ENCODE results near the gene ASAP2. TPM values are rescaled to one million over a fixed set of nuclear protein-coding genes. Genes with fewer than 3 reads are reported as not detected.

Gene ASAP2
- total RNA-seq, 1 donor, result 66.2 TPM

- no peak overlapping the region for H3K27ac ChIP-seq (ENCODE audit: low read depth, low read length)
- H3K4me2 ChIP-seq (ENCODE audit: insufficient read depth, low read length), result no peak overlapping the region
- no peaks in the 10 kb centered on the region for H4K20me1 ChIP-seq (ENCODE audit: insufficient read depth, low read length)
- no peak overlapping the region for H3K4me3 ChIP-seq (ENCODE audit: insufficient read depth, low read length)
- peaks cover 24% of the 10 kb centered on the region for H3K79me2 ChIP-seq (ENCODE audit: insufficient read depth, low read length)
- H3K36me3 ChIP-seq (ENCODE audit: insufficient read depth, low read length), result peaks cover 43% of the 10 kb centered on the region
- H2AFZ ChIP-seq (ENCODE audit: low read length), result no peak overlapping the region
- no peak for DNase-seq (ENCODE audit: insufficient read length, low spot score, missing footprints)
- no peaks in the 10 kb centered on the region for H3K9me3 ChIP-seq (ENCODE audit: low read depth, low read length)
- TF ChIP-seq CTCF (IDR thresholded peaks at IDR 0.05; ENCODE audit: extremely low read depth, low read depth, low read length), result no peak
- H3K27me3 ChIP-seq (ENCODE audit: insufficient read depth, low read length), result no peaks in the 10 kb centered on the region
- peaks cover 9% of the 10 kb centered on the region for H3K4me1 ChIP-seq (ENCODE audit: insufficient read depth, low read length)
Observed at GRCh38 chr2:9327873-9328352, 121.3 kb downstream of the ASAP2 start.

- H3K9me3 ChIP-seq (ENCODE audit: low read depth, low read length), result no peaks in the 10 kb centered on the region
Observed at GRCh38 chr2:9328931-9329330, 122.3 kb downstream of the ASAP2 start.

GRCh38 chr2:9329497-9329896, 122.9 kb downstream of the ASAP2 start:
- Histone ChIP-seq H2AFZ (ENCODE audit: low read length) (no peak overlapping the region), H3K27me3 (ENCODE audit: insufficient read depth, low read length) (no peaks in the 10 kb centered on the region), H3K27ac (ENCODE audit: low read depth, low read length) (no peak overlapping the region), H3K36me3 (ENCODE audit: insufficient read depth, low read length) (peaks cover 32% of the 10 kb centered on the region), H3K79me2 (ENCODE audit: insufficient read depth, low read length) (peaks cover 14% of the 10 kb centered on the region), H3K4me2 (ENCODE audit: insufficient read depth, low read length) (no peak overlapping the region), H3K4me1 (ENCODE audit: insufficient read depth, low read length) (peaks cover 9% of the 10 kb centered on the region), H3K9me3 (ENCODE audit: low read depth, low read length) (no peaks in the 10 kb centered on the region), H4K20me1 (ENCODE audit: insufficient read depth, low read length) (no peaks in the 10 kb centered on the region), H3K4me3 (ENCODE audit: insufficient read depth, low read length) (no peak overlapping the region)
- no peak for TF ChIP-seq CTCF (IDR thresholded peaks at IDR 0.05; ENCODE audit: extremely low read depth, low read depth, low read length)
- no peak for DNase-seq (ENCODE audit: insufficient read length, low spot score, missing footprints)

More at GRCh38 chr2:9328931-9329330, 122.3 kb downstream of the ASAP2 start:
- no peak for DNase-seq (ENCODE audit: insufficient read length, low spot score, missing footprints)
- Histone ChIP-seq H3K4me2 (ENCODE audit: insufficient read depth, low read length) (no peak overlapping the region), H3K27ac (ENCODE audit: low read depth, low read length) (peak overlapping the region; percentile 23), H3K27me3 (ENCODE audit: insufficient read depth, low read length) (no peaks in the 10 kb centered on the region), H3K4me1 (ENCODE audit: insufficient read depth, low read length) (peaks cover 9% of the 10 kb centered on the region), H3K79me2 (ENCODE audit: insufficient read depth, low read length) (peaks cover 14% of the 10 kb centered on the region), H3K36me3 (ENCODE audit: insufficient read depth, low read length) (peaks cover 34% of the 10 kb centered on the region), H3K4me3 (ENCODE audit: insufficient read depth, low read length) (no peak overlapping the region), H4K20me1 (ENCODE audit: insufficient read depth, low read length) (no peaks in the 10 kb centered on the region), H2AFZ (ENCODE audit: low read length) (no peak overlapping the region)
- no peak for TF ChIP-seq CTCF (IDR thresholded peaks at IDR 0.05; ENCODE audit: extremely low read depth, low read depth, low read length)

- Histone ChIP-seq H4K20me1 (ENCODE audit: insufficient read depth, low read length) (no peaks in the 10 kb centered on the region), H3K4me3 (ENCODE audit: insufficient read depth, low read length) (no peak overlapping the region), H2AFZ (ENCODE audit: low read length) (no peak overlapping the region), H3K9me3 (ENCODE audit: low read depth, low read length) (no peaks in the 10 kb centered on the region), H3K4me2 (ENCODE audit: insufficient read depth, low read length) (no peak overlapping the region), H3K27ac (ENCODE audit: low read depth, low read length) (no peak overlapping the region), H3K4me1 (ENCODE audit: insufficient read depth, low read length) (peaks cover 9% of the 10 kb centered on the region), H3K79me2 (ENCODE audit: insufficient read depth, low read length) (peaks cover 17% of the 10 kb centered on the region), H3K27me3 (ENCODE audit: insufficient read depth, low read length) (no peaks in the 10 kb centered on the region), H3K36me3 (ENCODE audit: insufficient read depth, low read length) (peaks cover 42% of the 10 kb centered on the region)
- DNase-seq (ENCODE audit: insufficient read length, low spot score, missing footprints), result no peak
- no peak for TF ChIP-seq CTCF (IDR thresholded peaks at IDR 0.05; ENCODE audit: extremely low read depth, low read depth, low read length)
Observed at GRCh38 chr2:9330612-9331270, 124.1 kb downstream of the ASAP2 start.

All from osteoblast (primary cell).